ENCODE measurements around the gene C1orf185.
"Not testable (repeated sequence)": the region's sequence is repeated elsewhere in the genome, so short reads cannot be mapped to it uniquely, and the experiment has no call there.

The C1orf185 gene

GRCh38 chr1:51101976-51102375 is at the start of gene C1orf185:
Gene C1orf185, plus strand, starts transcription at chr1:51102228. Its CDS starts 6 bp downstream, at chr1:51102234.
- DNase-seq, result no peak

- no peak for DNase-seq
Measured at GRCh38 chr1:51058858-51059257, 43.2 kb upstream of the C1orf185 start.

- no peak for DNase-seq
Measured at GRCh38 chr1:51061231-51061918, 40.7 kb upstream of the C1orf185 start.

- DNase-seq, result no peak
Measured at GRCh38 chr1:51063121-51063520, 38.9 kb upstream of the C1orf185 start.

- DNase-seq, result peak; percentile 15
Measured at GRCh38 chr1:51070011-51070410, 32.0 kb upstream of the C1orf185 start.

GRCh38 chr1:51070640-51071039 is 31.4 kb upstream of the C1orf185 start:
- no peak for DNase-seq

- no peak for DNase-seq
Measured at GRCh38 chr1:51071291-51072042, 30.6 kb upstream of the C1orf185 start.

- DNase-seq, result no peak
Measured at GRCh38 chr1:51072043-51072439, 30.0 kb upstream of the C1orf185 start.

GRCh38 chr1:51072651-51073050 is 29.4 kb upstream of the C1orf185 start:
- DNase-seq, result no peak

GRCh38 chr1:51073456-51073855 is 28.6 kb upstream of the C1orf185 start:
- no peak for DNase-seq

- no peak for DNase-seq
Measured at GRCh38 chr1:51086496-51087271, 15.3 kb upstream of the C1orf185 start.

- no peak for DNase-seq
Measured at GRCh38 chr1:51088474-51088873, 13.6 kb upstream of the C1orf185 start.

- DNase-seq, result no peak
Measured at GRCh38 chr1:51093581-51093980, 8.4 kb upstream of the C1orf185 start.

GRCh38 chr1:51097171-51097570 is 4.9 kb upstream of the C1orf185 start:
- DNase-seq, result no peak

- DNase-seq, result no peak
Measured at GRCh38 chr1:51100264-51100880, 1.7 kb upstream of the C1orf185 start.

- no peak for DNase-seq
Measured at GRCh38 chr1:51114137-51114536, 12.1 kb downstream of the C1orf185 start.

GRCh38 chr1:51115714-51116404 is 13.8 kb downstream of the C1orf185 start:
- no peak for DNase-seq

- DNase-seq, result no peak
Measured at GRCh38 chr1:51119331-51119730, 17.3 kb downstream of the C1orf185 start.

- no peak for DNase-seq
Measured at GRCh38 chr1:51120629-51121028, 18.6 kb downstream of the C1orf185 start.

GRCh38 chr1:51127152-51127551 is 25.1 kb downstream of the C1orf185 start:
- DNase-seq, result not testable (repeated sequence)

- no peak for DNase-seq
Measured at GRCh38 chr1:51131185-51131584, 29.2 kb downstream of the C1orf185 start.

GRCh38 chr1:51133045-51133444 is 31.0 kb downstream of the C1orf185 start:
- DNase-seq, result no peak

GRCh38 chr1:51137696-51138095 is 35.7 kb downstream of the C1orf185 start:
- not testable (repeated sequence) for DNase-seq
